ENCODE measurements around the gene KLF11. TPM values are rescaled to one million over a fixed set of nuclear protein-coding genes. Genes with fewer than 3 reads are reported as not detected.
"Not testable (repeated sequence)": the region's sequence is repeated elsewhere in the genome, so short reads cannot be mapped to it uniquely, and the experiment has no call there.

The KLF11 gene
- polyA plus RNA-seq, 1 donor from 2014 or later: 5.7 TPM

- Histone ChIP-seq H3K79me2 (replicated peaks; ENCODE audit: insufficient read depth, low read length) (no peaks in the 10 kb centered on the region), H3K27me3 (ENCODE audit: insufficient read depth, low read depth, low read length) (no peaks in the 10 kb centered on the region), H3K36me3 (ENCODE audit: insufficient read depth, low read length) (no peaks in the 10 kb centered on the region), H3K4me2 (ENCODE audit: low read length) (no peak overlapping the region), H3K9me2 (ENCODE audit: insufficient read depth, low read length) (no peaks in the 10 kb centered on the region), H3K9me3 (ENCODE audit: low read length) (no peaks in the 10 kb centered on the region), H3K9ac (ENCODE audit: low read length) (no peak overlapping the region), H3F3A (ENCODE audit: insufficient read depth, low read length, poor library complexity, severe bottlenecking) (no peaks in the 10 kb centered on the region), H2AFZ (ENCODE audit: low read depth, low read length) (no peak overlapping the region), H4K20me1 (ENCODE audit: insufficient read depth) (no peaks in the 10 kb centered on the region), H3K4me3 (ENCODE audit: low read length) (no peak overlapping the region), H3K27ac (ENCODE audit: low read length) (no peak overlapping the region)
- no peak for TF ChIP-seq SMC3 (conservative IDR thresholded peaks at IDR 0.05; ENCODE audit: poor library complexity)
- TF ChIP-seq TAF1 (IDR thresholded peaks at IDR 0.05; ENCODE audit: low read depth): no peak
Observed at GRCh38 chr2:10091182-10091888, 48.0 kb downstream of the KLF11 start.

GRCh38 chr2:10091889-10092244 is 48.5 kb downstream of the KLF11 start:
- H4K20me1 ChIP-seq (ENCODE audit: insufficient read depth); H3K9me3 ChIP-seq (ENCODE audit: low read length); H3F3A ChIP-seq (ENCODE audit: insufficient read depth, low read length, poor library complexity, severe bottlenecking); H3K36me3 ChIP-seq (ENCODE audit: insufficient read depth, low read length); H3K27ac ChIP-seq (ENCODE audit: low read length); H3K79me2 ChIP-seq (replicated peaks; ENCODE audit: insufficient read depth, low read length); H2AFZ ChIP-seq (ENCODE audit: low read depth, low read length); H3K4me2 ChIP-seq (ENCODE audit: low read length); H3K4me3 ChIP-seq (ENCODE audit: low read length); H3K27me3 ChIP-seq (ENCODE audit: insufficient read depth, low read depth, low read length); H3K9ac ChIP-seq (ENCODE audit: low read length); H3K9me2 ChIP-seq (ENCODE audit: insufficient read depth, low read length): not testable (repeated sequence)

- Histone ChIP-seq H4K20me1 (ENCODE audit: insufficient read depth) (no peaks in the 10 kb centered on the region), H3F3A (ENCODE audit: insufficient read depth, low read length, poor library complexity, severe bottlenecking) (no peaks in the 10 kb centered on the region), H3K4me2 (ENCODE audit: low read length) (no peak overlapping the region), H3K27ac (ENCODE audit: low read length) (peak overlapping the region; percentile 26), H3K27me3 (ENCODE audit: insufficient read depth, low read depth, low read length) (no peaks in the 10 kb centered on the region), H3K9me3 (ENCODE audit: low read length) (no peaks in the 10 kb centered on the region), H3K4me3 (ENCODE audit: low read length) (no peak overlapping the region), H3K9me2 (ENCODE audit: insufficient read depth, low read length) (no peaks in the 10 kb centered on the region), H3K36me3 (ENCODE audit: insufficient read depth, low read length) (no peaks in the 10 kb centered on the region), H3K79me2 (replicated peaks; ENCODE audit: insufficient read depth, low read length) (no peaks in the 10 kb centered on the region), H2AFZ (ENCODE audit: low read depth, low read length) (no peak overlapping the region), H3K9ac (ENCODE audit: low read length) (peak overlapping the region; percentile 31)
- TF ChIP-seq CTCF (IDR thresholded peaks at IDR 0.05; ENCODE audit: poor library complexity, severe bottlenecking) (no peak), POLR2AphosphoS5 (IDR thresholded peaks at IDR 0.05) (no peak)
Observed at GRCh38 chr2:10094271-10094814, 51.0 kb downstream of the KLF11 start.

- no peak overlapping the region for H3K27ac ChIP-seq (ENCODE audit: low read length)
- H3K4me3 ChIP-seq (ENCODE audit: low read length): no peak overlapping the region
- H3K4me2 ChIP-seq (ENCODE audit: low read length): no peak overlapping the region
- no peaks in the 10 kb centered on the region for H3K27me3 ChIP-seq (ENCODE audit: insufficient read depth, low read depth, low read length)
- no peaks in the 10 kb centered on the region for H3K9me2 ChIP-seq (ENCODE audit: insufficient read depth, low read length)
- no peaks in the 10 kb centered on the region for H3K79me2 ChIP-seq (replicated peaks; ENCODE audit: insufficient read depth, low read length)
- TF ChIP-seq CTCF (IDR thresholded peaks at IDR 0.05; ENCODE audit: poor library complexity, severe bottlenecking): no peak
- TF ChIP-seq RAD21 (conservative IDR thresholded peaks at IDR 0.05): no peak
- no peak for TF ChIP-seq EZH2 (IDR thresholded peaks at IDR 0.05; ENCODE audit: borderline replicate concordance, insufficient read depth, low read length, poor library complexity, severe bottlenecking)
- no peak for TF ChIP-seq POLR2AphosphoS5 (IDR thresholded peaks at IDR 0.05)
- no peak for TF ChIP-seq MXI1 (conservative IDR thresholded peaks at IDR 0.05; ENCODE audit: poor library complexity, severe bottlenecking)
- TF ChIP-seq REST (IDR thresholded peaks at IDR 0.05; ENCODE audit: borderline replicate concordance): no peak
- TF ChIP-seq EP300 (conservative IDR thresholded peaks at IDR 0.05; ENCODE audit: poor library complexity, severe bottlenecking): no peak
- TF ChIP-seq TAF1 (IDR thresholded peaks at IDR 0.05; ENCODE audit: low read depth): no peak
- no peak for TF ChIP-seq SMC3 (conservative IDR thresholded peaks at IDR 0.05; ENCODE audit: poor library complexity)
- no peaks in the 10 kb centered on the region for H3K36me3 ChIP-seq (ENCODE audit: insufficient read depth, low read length)
- no peak overlapping the region for H3K9ac ChIP-seq (ENCODE audit: low read length)
- H3K9me3 ChIP-seq (ENCODE audit: low read length): no peaks in the 10 kb centered on the region
- H4K20me1 ChIP-seq (ENCODE audit: insufficient read depth): no peaks in the 10 kb centered on the region
- H2AFZ ChIP-seq (ENCODE audit: low read depth, low read length): no peak overlapping the region
- H3F3A ChIP-seq (ENCODE audit: insufficient read depth, low read length, poor library complexity, severe bottlenecking): no peaks in the 10 kb centered on the region
Observed at GRCh38 chr2:10095175-10095574, 51.8 kb downstream of the KLF11 start.
